Stimulated activated CD8-positive, alpha-beta memory T cell treated with anti-CD3 and anti-CD28 coated beads, Interleukin-4, amount 100 ng/mL, for 1 hour (primary cell): ENCODE data around the gene EFL1.

Source experiments
- DNase-seq, 2 donors: peaks; one replicate each; pipeline ENCODE4 v3.0.0-alpha.2; 2020; ENCODE audit warnings: low read depth in 2 of 2, low spot score in 1 of 2

Gene EFL1

DNA sequence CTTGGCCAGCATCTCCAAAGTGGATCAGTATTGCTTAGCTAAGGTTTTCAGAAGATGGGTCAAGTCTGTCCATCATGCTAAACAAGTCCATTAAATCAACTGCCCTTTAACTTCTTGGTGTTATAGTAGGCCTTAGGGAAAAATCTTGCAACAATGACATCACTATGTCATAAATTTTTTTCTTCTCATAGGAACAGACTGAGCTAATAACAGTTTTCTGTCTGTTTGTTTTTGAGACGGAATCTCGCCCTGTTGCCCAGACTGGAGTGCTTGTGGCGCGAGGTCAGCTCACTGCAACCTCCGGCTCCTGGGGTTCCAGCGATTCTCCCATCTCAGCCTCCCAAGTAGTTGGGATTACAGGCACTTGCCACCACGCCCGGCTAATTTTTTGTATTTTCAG lies 94.2 kb downstream of the EFL1 start:
- no peak for DNase-seq

DNA sequence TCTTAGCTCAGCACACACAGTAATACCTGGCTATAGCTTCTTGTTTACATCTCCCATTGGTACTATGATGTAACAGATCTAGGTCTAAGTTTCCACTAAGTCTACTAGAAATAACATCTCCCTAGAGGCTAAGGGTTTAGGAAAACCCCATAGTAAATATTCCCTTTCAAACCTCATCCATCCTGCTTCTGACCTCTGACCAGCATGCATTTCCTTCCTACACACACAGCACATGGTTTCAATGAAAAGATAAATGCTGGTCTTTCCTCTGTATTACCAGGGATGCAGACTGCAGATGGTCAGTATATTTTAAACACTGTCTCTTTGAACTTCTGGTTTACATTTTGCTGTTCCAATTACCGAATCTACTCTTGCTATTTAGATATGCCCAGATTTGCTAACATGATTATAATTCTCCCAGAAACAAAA lies 96.6 kb downstream of the EFL1 start:
- no peak for DNase-seq

DNA sequence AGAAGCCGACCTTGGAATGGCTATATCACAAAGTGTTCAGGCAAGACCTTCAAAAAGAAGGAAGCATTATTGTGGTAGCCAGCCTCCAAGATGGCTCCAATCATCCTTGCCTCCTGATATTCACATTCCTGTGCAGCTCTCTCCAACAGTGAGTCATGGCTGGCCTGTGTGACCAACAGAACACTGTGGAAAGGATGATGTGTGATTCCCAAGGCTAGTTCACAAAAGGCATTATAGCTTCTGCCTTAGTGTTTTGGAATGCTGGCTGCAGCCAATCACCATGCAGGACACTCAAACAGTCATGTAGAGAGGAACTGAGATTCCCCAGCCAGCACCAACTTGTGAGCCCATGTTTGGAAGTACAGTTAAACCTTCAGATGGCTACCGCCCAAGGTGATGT lies 102.6 kb downstream of the EFL1 start:
- no peak for DNase-seq

DNA sequence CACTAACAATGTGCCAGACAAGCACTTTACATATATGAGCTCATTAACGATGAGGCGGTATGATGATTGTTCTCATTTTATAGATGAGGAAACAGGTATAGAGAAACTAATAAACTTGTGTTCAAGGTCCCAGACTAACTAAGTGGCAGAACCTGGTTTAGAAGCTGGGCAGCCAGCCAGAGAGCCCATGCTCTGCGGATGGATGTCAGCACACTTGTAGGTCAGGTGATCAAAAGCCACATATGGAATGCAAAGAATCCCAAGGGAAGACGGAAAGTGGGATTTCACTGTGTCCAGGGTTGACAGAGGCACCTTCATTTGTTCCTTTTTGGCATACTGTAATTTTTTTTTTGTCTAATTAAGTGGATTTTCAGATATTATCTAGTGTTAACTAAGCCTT lies 103.7 kb downstream of the EFL1 start:
- no peak for DNase-seq

DNA sequence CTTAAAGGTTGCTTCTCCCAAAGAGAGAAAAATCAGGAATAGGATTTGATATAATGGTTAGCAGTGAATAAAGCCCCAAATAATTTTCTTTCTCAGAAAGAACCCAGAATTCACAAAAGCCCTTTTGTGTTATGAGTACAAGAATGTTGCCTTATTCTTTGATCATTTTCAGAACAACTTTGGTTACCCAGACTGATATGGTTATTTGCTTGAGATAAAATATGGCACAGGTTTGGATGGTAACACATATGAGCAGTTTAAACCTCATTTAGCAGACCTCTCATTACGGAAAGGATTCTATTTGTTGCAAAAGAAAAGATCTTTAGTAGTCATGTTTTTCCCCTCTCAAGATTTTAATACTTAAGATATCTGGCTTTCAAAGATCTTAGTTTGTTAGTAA lies 111.9 kb downstream of the EFL1 start:
- DNase-seq, result no peak

DNA sequence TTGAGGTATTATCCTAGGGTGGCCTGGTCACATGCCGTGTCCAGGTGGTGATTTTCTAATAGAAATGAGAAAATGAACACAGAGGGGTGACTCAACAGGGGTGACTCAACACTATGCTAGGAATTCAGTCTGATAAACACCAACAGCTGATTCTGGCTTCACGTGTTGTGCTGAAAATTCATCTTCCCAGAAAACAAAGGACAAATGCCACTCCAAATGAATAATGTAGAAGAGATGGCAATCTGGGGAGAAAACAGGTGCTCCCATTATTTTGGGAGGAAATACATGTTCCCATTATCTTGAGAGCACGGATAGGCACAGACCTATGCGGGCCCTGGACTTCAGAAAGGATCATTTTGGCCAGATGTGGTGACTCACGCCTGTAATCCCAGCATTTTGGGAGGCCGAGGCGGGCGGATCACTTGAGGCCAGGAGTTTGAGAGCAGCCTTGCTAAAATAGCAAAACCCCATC lies 115.5 kb downstream of the EFL1 start:
- no peak for DNase-seq

DNA sequence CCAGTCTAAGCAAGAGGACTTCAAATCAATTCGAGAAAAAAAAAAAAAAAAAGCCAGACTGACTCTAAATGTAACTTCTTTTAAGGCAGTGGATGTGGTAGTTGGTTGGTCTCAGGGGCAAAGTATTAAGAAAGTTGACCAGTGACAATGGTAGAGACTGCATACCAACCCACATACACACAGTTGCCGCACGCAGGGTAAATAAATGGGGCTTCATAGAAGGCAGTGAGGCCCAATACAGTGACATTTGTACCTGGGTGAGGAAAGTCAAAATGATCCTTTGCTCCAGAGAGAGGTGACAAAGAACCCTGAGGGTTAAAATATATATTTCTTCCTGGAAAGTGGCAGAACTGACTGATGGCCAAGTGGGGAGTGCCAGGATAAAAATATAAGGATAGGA lies 116.0 kb downstream of the EFL1 start:
- no peak for DNase-seq

DNA sequence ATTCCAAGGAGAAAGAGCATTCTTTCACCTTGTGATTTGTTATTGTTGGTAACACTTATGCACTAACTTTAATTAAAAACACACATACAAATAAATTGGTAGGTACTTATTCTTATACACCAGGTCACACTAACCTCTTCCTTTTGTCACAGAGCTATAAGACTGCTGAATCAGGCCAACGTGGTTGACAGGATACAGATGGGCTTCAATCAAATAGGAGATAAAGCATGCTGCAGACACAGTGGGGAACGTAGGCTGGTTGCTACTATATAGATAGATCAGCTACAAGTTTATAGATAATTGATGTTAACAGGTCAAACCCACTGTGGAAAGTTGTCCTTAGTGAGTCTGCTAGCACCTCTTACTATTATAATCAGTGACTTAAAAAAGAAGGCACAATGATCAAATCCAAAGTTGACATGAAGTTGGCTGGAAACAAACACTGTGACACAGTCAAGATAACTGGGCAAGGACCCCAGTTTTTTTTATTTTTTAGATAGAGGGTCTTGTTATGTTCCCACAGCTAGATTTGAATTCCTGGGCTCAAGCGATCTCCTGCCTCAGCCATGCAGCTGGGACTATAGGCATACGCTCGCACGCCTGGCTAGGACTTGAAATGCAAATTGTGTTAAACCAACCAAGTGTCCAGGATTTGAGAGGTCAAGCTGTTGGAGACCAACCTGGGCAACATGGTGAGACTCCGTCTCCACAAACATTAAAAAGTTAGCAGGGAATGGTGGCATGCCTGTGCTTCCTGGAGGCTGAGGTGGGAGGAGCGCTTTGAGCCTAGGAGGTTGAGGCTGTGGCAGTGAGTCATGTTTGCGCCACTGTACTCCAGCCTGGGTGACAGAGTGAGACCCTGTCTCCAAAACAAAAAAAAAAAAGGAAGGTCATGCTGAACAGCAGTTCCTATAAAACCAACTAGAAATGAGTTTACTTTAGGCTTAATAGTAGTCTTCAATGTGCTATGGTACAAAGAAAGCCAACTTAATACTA lies 118.8 kb downstream of the EFL1 start:
- DNase-seq, result no peak

DNA sequence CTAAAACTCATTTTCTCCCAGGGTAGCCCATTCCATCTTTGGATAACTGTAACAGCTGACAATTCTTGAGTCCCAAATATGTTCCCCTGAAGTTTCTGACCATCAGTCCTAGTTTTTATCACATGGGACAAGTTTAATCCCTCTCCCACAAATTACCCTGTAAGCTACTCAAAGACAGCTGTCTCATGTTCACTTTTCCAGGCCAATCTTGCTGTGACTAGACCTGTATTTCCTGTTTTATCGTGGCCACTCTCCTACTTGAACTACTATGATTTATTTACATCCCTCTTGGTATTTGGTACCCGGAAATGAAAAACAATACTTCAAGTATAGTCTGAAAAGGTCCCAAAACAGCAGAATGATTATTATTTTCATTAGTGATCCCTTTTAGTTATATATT lies 121.6 kb downstream of the EFL1 start:
- no peak for DNase-seq

DNA sequence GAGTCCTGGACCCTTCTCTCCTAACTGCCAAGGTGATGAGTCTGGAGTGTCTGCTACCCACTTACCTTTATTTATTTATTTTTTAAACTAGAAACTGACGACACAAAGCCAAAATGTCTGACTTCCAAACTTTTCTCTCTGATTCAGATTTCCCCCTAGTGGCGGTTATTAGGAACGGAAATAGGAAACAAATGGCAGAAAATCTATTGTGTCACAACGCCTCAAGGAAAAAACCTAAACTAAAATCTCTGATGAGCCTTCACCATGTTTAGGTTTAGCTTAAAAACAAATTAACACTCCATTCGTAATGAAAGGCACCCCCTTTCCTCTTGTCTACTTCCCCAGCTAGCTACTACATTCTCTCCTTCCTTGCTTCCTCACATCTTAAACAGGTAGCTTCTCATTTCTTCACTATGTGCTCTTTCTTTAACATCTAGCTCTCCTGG lies 122.7 kb downstream of the EFL1 start:
- DNase-seq, result no peak

DNA sequence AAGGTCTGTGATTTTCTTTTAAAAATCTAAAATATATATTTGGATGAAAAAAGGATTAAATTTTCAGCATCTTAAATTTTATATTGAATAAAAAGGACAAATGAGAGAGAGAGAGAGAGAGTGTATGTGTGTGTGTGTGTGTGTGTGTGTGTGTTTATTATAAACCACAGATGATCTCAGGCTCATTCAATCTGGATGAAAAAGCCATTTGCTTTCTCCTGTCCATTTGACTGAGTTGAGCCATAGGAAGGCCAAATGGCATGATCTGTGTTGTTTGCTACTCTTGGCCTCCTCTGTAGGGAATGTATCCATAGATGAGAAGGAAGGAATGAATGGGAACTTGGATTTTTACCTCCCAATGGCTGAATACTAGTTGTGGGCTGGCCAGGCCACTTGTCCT lies 124.2 kb downstream of the EFL1 start:
- no peak for DNase-seq

DNA sequence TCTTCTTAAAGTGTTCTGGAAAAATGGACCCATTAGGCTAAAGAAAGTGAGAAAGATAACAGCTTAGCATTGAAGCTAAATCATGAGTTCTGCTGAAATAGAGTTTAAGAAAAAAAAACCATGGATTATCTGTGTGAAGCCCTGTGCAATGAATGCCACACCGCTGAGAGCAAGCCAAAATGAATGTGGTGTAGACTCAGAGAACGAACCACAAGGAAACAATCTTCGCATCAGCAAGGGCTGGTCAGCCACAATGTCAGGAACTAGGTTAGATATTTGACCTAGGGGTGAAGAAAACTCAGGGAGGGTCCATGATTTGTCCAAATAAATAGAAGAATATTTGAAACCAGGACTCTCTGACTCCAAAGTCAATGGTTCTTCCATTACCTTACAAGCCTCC lies 125.3 kb downstream of the EFL1 start:
- no peak for DNase-seq

DNA sequence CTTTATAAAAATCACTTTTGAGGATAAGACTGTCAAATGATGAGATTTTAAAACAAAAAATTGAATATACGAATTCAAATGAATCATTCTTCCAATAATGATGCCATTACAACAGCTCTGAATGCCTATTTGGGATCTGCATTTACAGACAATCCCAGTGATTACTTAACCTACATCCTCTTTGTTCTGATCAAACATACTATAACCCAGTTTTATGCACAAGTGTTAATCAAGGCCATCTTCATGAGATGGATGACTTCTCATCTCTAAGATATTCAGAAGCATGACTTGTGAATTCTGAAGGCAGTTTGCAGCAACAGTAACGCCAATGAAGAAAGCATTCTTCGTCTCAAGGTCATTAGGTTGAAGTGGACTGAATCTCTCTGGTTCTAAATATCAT lies 126.4 kb downstream of the EFL1 start:
- DNase-seq, result no peak

DNA sequence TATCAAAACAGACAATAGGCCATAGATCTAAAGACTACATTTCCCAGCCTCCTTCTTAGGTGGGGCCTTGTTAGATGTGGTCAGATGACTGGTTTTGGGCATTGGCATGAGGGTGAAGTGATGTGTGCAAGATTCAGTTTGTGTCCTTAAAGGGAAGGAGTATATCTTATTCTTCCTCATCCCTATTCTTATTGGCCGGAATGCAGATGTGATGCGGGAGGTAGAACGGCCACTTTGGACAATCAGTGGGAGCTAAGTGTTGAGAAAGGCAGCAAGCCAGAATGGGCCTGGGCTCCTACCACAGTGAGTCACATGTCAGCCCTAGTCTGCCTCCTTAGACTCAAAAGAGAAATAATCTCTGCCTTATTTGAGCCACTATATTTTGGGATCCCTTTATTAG lies 126.9 kb downstream of the EFL1 start:
- no peak for DNase-seq

DNA sequence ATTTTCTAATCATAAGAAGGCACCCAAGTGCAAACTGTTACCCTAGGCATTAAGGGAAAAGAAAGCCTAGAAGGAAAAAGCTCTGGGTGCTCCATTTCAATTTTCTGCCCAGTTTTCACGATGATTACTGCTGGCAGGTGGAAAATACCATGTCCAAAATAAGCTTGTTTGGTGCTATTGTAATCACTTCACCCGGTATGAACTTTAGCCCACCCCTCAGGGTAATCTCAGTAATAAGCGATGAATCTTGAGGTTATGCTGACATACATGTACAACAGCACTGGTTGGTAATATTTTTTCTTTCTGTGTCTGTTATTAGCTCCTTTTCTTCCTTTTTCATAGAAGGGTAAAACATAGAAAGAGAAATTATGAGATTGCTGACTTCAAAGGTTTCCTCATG lies 128.1 kb downstream of the EFL1 start:
- no peak for DNase-seq

DNA sequence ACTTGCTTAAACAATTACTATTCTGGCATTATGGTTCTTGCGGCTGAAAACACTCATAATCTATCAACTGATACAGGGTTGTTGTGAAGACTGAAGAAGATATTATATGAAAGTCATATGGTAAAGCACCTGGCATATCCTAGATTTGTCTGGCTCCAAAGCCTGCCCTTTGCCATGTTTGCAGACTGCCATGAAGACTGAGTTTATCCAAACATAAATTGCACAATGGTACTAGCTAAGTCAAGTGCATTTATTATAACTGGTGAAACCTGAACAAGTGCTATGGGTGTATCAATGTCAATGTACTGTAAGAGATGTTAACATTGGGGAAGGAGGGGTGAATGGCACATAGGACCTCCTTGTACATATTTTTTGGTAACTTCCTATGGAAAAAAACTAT lies 129.3 kb downstream of the EFL1 start:
- DNase-seq, result no peak

DNA sequence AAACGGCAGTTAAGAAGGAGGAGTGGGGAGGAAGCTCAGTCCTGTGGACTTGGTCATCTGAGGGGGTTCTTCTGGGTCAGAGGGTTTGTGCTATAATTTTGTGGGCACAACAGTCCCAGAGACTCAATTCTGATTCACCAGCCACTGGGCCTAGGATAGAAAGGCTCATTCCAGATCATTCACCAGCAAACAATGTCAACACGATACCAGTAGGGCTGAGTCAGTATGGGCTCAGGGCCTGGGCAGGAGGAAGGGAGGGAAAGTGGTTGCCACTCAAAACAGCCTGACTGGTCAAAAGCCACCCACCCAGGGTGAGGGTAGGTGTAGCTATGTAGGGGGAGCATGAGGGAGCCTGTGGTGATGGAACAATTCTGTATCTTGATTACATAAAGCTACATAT lies 129.8 kb downstream of the EFL1 start:
- no peak for DNase-seq

DNA sequence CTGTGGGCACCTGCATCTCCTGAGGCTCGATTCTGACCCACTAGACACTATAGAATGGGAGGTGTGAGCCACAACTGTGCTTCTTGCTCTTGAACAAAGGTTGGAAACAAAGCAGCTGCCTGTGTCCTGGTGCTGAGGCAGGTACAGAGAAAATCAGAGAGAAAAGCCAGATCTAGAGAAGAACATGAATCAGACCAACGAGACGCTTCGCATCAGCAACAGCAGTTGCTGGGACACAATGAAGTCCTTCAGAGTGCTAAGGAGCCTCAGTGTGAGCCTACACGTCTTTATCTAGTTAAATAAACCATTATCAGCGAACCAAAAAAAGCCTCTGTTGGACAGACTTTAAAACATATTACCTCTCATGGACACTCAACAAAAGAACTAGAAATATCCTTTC lies 130.4 kb downstream of the EFL1 start:
- DNase-seq, result no peak

DNA sequence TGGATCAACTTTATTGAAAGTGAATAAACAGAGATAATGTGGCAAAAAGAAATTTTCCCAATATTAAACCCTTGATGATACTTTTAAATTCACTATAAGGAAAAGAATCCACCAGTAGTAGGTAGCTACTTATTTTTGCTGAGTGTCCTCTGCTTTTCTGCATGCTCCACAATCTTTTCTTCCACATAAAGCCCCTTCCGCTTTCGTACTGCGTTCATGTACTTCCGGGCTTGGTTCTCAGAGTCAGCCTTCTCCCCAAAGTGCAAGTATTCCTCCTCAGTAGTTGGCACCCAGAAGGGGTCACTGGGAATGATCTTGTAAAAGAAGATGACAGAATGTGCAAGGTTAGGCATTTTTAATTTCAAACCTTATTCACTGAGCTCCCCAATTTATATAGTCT lies 132.3 kb downstream of the EFL1 start:
- no peak for DNase-seq

DNA sequence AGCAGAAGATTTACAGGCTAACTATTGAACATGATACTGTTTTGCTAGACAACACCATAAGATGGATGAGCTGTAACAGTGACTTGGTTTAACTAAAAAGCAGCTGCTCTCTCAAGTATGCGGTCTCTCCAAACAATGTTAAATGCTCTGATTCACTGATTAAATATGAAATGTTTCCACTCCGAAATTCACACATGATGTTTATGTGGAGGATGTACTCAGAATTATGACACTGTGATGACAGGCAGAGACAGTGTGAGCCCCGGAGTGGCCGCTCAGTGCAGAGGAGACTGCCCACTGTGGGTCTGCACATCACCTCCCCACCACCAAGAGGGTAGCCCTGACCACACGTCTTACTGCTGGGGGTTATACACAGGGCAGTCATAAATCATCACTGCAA lies 132.8 kb downstream of the EFL1 start:
- no peak for DNase-seq

DNA sequence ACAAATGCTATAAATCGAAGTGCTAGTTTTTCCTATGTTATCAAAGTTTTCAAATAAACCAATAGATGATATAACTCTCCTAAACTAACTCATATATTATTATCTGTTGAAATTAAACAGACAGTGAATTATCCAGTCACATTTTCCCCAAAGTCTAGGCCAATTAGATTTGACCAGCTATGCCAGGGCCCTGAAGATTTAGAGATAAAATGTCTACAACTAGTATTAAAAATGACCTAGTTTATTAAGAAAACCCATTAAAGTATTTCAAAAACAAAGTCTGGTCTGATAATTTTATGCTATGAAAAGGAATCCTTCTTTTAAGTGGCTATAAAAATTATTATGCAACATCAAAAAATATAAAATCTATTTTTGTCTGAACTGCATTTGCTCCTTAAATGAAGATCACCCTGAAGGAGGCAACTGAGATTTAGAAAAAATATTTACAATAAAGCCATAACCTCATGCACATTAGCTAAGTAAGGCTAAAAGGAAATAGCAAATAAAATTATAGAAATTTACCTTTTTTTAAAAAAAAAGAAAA lies 133.3 kb downstream of the EFL1 start:
- no peak for DNase-seq

DNA sequence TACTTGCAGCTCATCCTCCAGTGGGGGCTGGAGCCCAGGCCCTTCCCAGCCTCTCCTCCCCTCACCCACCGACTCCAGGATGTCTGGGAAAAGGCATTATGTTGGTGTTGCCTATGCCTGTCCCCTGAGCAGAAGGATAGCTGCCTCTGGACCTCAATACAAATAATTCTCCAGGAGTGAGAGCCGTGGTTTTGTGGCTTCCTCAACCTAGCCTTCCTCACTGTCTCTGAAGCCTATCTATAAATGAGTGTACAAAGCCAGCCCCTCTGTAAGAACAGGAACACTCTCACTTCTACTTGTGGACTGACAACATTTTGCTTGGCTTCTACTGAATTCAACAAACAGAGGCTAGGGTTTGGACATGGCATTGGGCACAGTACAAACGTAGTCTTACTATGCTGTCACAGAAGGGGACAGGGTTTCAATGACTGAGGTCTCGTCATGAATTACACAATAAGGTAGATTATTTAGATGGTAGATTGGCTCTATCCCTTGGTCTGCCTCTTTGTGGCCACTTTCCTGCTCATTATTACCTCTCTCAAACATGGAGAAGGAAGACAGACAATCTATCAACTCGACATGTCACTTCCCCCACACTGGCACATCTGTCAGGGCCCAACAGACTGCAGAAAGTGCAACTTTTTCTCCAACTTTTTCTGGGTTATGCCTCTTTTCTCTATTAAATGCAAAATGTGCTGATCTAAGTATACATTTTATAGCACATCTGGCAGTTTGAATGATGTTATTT lies 134.0 kb downstream of the EFL1 start:
- DNase-seq, result no peak
